Loucy (cell line): ENCODE results near the gene MOCS1.

ENCODE experiments used
- H2AFZ ChIP-seq: fragments of 200-600 bp; sonication (generic); 2 replicates; pipeline ENCODE4 v1.6.0; 2016; ENCODE audit warnings: antibody characterized with exemption, mild to moderate bottlenecking, low read length, moderate library complexity
- H3F3A ChIP-seq: fragments of 200-600 bp; 2 replicates; pipeline ENCODE4 v1.6.0; 2016; ENCODE audit warnings: antibody characterized with exemption, low read depth, mild to moderate bottlenecking
- H3K27me3 ChIP-seq: fragments of 200-600 bp; sonication (generic); 2 replicates; pipeline ENCODE4 v1.6.1; 2014; ENCODE audit warnings: low read length, mild to moderate bottlenecking; ENCODE audit not compliant: insufficient read depth, poor library complexity, severe bottlenecking
- H3K36me3 ChIP-seq: fragments of 200-600 bp; sonication (generic); 2 replicates; pipeline ENCODE4 v1.6.1; 2016; ENCODE audit warnings: low read length; ENCODE audit not compliant: insufficient read depth
- H3K4me1 ChIP-seq: fragments of 200-600 bp; sonication (generic); 2 replicates; pipeline ENCODE4 v1.5.1; 2014; ENCODE audit warnings: low read length, mild to moderate bottlenecking; ENCODE audit not compliant: insufficient read depth, poor library complexity, severe bottlenecking
- H3K4me2 ChIP-seq: fragments of 200-600 bp; sonication (generic); 2 replicates; pipeline ENCODE4 v1.6.0; 2014; ENCODE audit warnings: antibody characterized with exemption, low read length, low read depth, mild to moderate bottlenecking; ENCODE audit not compliant: poor library complexity, severe bottlenecking
- H3K4me3 ChIP-seq: fragments of 200-600 bp; sonication (generic); 2 replicates; pipeline ENCODE4 v1.5.1; 2014; ENCODE audit warnings: low read length, mild to moderate bottlenecking, mixed read lengths; ENCODE audit not compliant: poor library complexity, severe bottlenecking
- H3K79me2 ChIP-seq: fragments of 200-600 bp; sonication (generic); 2 replicates; pipeline ENCODE4 v1.6.1; 2014; ENCODE audit warnings: low read length; ENCODE audit not compliant: insufficient read depth
- H3K9ac ChIP-seq: fragments of 200-600 bp; sonication (generic); 2 replicates; pipeline ENCODE4 v1.6.0; 2014; ENCODE audit warnings: mild to moderate bottlenecking, low read depth, low read length, moderate library complexity; ENCODE audit not compliant: poor library complexity, severe bottlenecking
- H3K9me2 ChIP-seq: fragments of 200-600 bp; sonication (generic); replicated peaks from 2 replicates; pipeline ENCODE4 v1.6.1; 2016; ENCODE audit warnings: low read depth, low read length, mixed read lengths
- H3K9me3 ChIP-seq: fragments of 200-600 bp; sonication (generic); 2 replicates; pipeline ENCODE4 v1.6.1; 2014; ENCODE audit warnings: mild to moderate bottlenecking, antibody characterized with exemption, low read length, low read depth; ENCODE audit not compliant: insufficient read depth
- H4K20me1 ChIP-seq: fragments of 200-600 bp; sonication (generic); 2 replicates; pipeline ENCODE4 v1.6.0; 2014; ENCODE audit warnings: antibody characterized with exemption, low read length, mild to moderate bottlenecking; ENCODE audit not compliant: insufficient read depth, poor library complexity, severe bottlenecking
- CTCF ChIP-seq: fragments of 200-600 bp; sonication (generic); conservative IDR thresholded peaks from 2 replicates; pipeline ENCODE4 v1.5.1; 2014; ENCODE audit warnings: mild to moderate bottlenecking, antibody characterized with exemption, low read length
- EZH2phosphoT487 ChIP-seq: fragments of 200-600 bp; IDR thresholded peaks from 2 replicates; pipeline ENCODE4 v1.6.1; 2018; ENCODE audit warnings: antibody characterized with exemption, mild to moderate bottlenecking, moderate library complexity, borderline replicate concordance

Gene MOCS1

DNA sequence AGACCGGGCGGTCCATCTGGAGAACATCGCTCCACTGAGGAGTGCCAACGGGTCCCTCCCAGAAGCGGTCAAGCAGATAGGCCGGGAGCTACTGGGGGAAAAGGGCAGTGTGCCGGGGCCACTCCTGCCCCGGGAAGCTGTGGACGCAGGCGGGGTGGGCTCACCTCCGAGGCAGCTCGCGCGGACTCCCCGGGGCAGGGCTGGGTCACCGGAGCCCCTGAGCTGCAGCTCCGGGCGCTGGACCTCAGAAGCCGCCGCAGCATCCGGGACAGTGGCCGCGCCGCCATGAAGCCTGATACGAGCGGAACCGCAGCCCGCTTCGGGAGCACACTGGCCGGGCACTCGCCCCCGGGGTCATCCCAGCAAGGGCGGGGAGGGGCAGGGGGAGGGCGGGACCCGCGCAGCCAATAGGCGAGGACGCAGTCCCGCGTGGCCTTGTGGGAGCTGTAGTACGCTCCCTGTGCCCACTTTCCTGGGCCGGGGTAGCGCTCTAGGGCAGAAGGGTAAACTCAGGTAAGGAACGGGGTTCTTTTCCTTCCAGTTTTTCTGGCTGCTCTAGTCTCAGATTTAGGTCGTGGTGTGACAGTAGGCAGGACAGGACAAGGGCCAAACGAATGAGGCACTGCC lies at the start of gene MOCS1:
TSS of gene MOCS1 (minus strand) at position 332 of the 627 bp plus-strand sequence. CDS start at position 287, 45 bp downstream.
- no peaks in the 10 kb centered on the region for H3K36me3 ChIP-seq
- H3K9ac ChIP-seq = no peak within 1 kb of the TSS
- H3K4me3 ChIP-seq = no peak within 1 kb of the TSS
- no peaks in the 10 kb centered on the region for H3F3A ChIP-seq
- H3K4me1 ChIP-seq = peaks cover 8% of the 10 kb centered on the region
- H3K79me2 ChIP-seq = no peaks in the 10 kb centered on the region
- TF ChIP-seq CTCF (no peak), EZH2phosphoT487 (no peak)
- no peaks in the 10 kb centered on the region for H3K9me3 ChIP-seq
- H3K9me2 ChIP-seq = no peaks in the 10 kb centered on the region
- H2AFZ ChIP-seq = no peak within 1 kb of the TSS
- H3K27me3 ChIP-seq = no peaks in the 10 kb centered on the region
- H3K4me2 ChIP-seq = no peak within 1 kb of the TSS
- no peaks in the 10 kb centered on the region for H4K20me1 ChIP-seq

GRCh38 chr6:39984051-39984450 lies 49.8 kb upstream of the MOCS1 start:
- Histone ChIP-seq H3K27me3 (no peaks in the 10 kb centered on the region), H2AFZ (no peak overlapping the region), H3K36me3 (no peaks in the 10 kb centered on the region), H4K20me1 (no peaks in the 10 kb centered on the region), H3K9ac (no peak overlapping the region), H3K9me2 (no peaks in the 10 kb centered on the region), H3K4me2 (no peak overlapping the region), H3K79me2 (no peaks in the 10 kb centered on the region), H3K9me3 (no peaks in the 10 kb centered on the region), H3F3A (no peaks in the 10 kb centered on the region), H3K4me3 (no peak overlapping the region), H3K4me1 (no peaks in the 10 kb centered on the region)
- TF ChIP-seq CTCF (no peak), EZH2phosphoT487 (no peak)

GRCh38 chr6:39983193-39983592 lies 48.9 kb upstream of the MOCS1 start:
- H3K27me3 ChIP-seq = no peaks in the 10 kb centered on the region

More at GRCh38 chr6:39983193-39983592, 48.9 kb upstream of the MOCS1 start:
- no peak for TF ChIP-seq EZH2phosphoT487
- TF ChIP-seq CTCF = no peak
- Histone ChIP-seq H3K4me1 (no peaks in the 10 kb centered on the region), H3K79me2 (no peaks in the 10 kb centered on the region), H4K20me1 (no peaks in the 10 kb centered on the region), H2AFZ (no peak overlapping the region), H3K9me2 (no peaks in the 10 kb centered on the region), H3K36me3 (no peaks in the 10 kb centered on the region), H3K9me3 (no peaks in the 10 kb centered on the region), H3K9ac (no peak overlapping the region), H3K4me3 (no peak overlapping the region), H3F3A (no peaks in the 10 kb centered on the region), H3K4me2 (no peak overlapping the region)
